Endodermal cell (in vitro differentiated cells): ENCODE results near the gene DLK1. TPM values are rescaled to one million over a fixed set of nuclear protein-coding genes. Genes with fewer than 3 reads are reported as not detected.
A peak's percentile ranks its signal among the peaks of the same experiment; 100 is the strongest.

Experiments
- DNase-seq: peaks from one replicate; pipeline ENCODE4 v3.0.0-alpha.2; 2017
- H3K27ac ChIP-seq: 2 replicates; pipeline ENCODE4 v1.5.1; 2013; ENCODE audit warnings: mild to moderate bottlenecking, low read depth, low read length, moderate library complexity
- H3K27me3 ChIP-seq: 2 replicates; pipeline ENCODE4 v1.6.1; 2013; ENCODE audit warnings: mild to moderate bottlenecking, low read length, moderate library complexity; ENCODE audit not compliant: insufficient read depth, control insufficient read depth, poor library complexity, severe bottlenecking
- H3K36me3 ChIP-seq: 2 replicates; pipeline ENCODE4 v1.7.0; 2013; ENCODE audit warnings: mild to moderate bottlenecking, low read length, moderate library complexity; ENCODE audit not compliant: control insufficient read depth, insufficient read depth
- H3K4me1 ChIP-seq: one replicate; pipeline ENCODE4 v1.7.0; 2013; ENCODE audit warnings: low read length; ENCODE audit not compliant: control insufficient read depth, insufficient read depth
- H3K4me3 ChIP-seq: 2 replicates; pipeline ENCODE4 v1.5.1; 2013; ENCODE audit warnings: mild to moderate bottlenecking, low read length, moderate library complexity
- H3K9ac ChIP-seq: 2 replicates; pipeline ENCODE4 v1.6.1; 2013; ENCODE audit warnings: mild to moderate bottlenecking, low read length, moderate library complexity; ENCODE audit not compliant: poor library complexity, severe bottlenecking; ENCODE audit errors: extremely low read depth
- H3K9me3 ChIP-seq: 2 replicates; pipeline ENCODE4 v1.6.1; 2013; ENCODE audit warnings: mild to moderate bottlenecking, low read length, moderate library complexity; ENCODE audit not compliant: control insufficient read depth
- H3K27ac Mint-ChIP-seq: 2 replicates; pipeline ENCODE4 v1.8.0; 2020; ENCODE audit warnings: mixed read lengths
- H3K27me3 Mint-ChIP-seq: 2 replicates; pipeline ENCODE4 v1.8.0; 2021; ENCODE audit warnings: mild to moderate bottlenecking, mixed read lengths; ENCODE audit not compliant: insufficient read depth
- H3K36me3 Mint-ChIP-seq: 2 replicates; pipeline ENCODE4 v1.8.0; 2020; ENCODE audit warnings: low read depth, mixed read lengths
- H3K4me1 Mint-ChIP-seq: 2 replicates; pipeline ENCODE4 v1.8.0; 2020; ENCODE audit warnings: mixed read lengths
- H3K4me3 Mint-ChIP-seq: 2 replicates; pipeline ENCODE4 v1.8.0; 2020; ENCODE audit warnings: mild to moderate bottlenecking, moderate library complexity, mixed read lengths
- H3K9me3 Mint-ChIP-seq: 2 replicates; pipeline ENCODE4 v1.8.0; 2020; ENCODE audit warnings: mild to moderate bottlenecking, mixed read lengths
- WGBS, 2 experiments: methylation state at CpG; one replicate each; pipeline versions ENCODE4 v1.1.5 to v1.1.7; 2013; ENCODE audit warnings: missing lambda C conversion rate in 2 of 2, mixed read lengths in 1 of 2; ENCODE audit not compliant: insufficient coverage in 1 of 2, insufficient read length in 1 of 2; 5-methylcytosine and 5-hydroxymethylcytosine counted together
- total RNA-seq, 2 donors: library from RNA; stranded (reverse); fragmentation: NEBNext Ultra II Directional in 1 of 2; extraction: Animal tissue kit (Norgen Biotek cat#: 25700) in 1 of 2; gene quantifications; 2 replicates in 1 of 2; 3 replicates in 1 of 2; pipeline ENCODE4 v1.2.1, GENCODE V29; 2021
- TF ChIP-seq, protein P1 (sequence below): fragments of 200-600 bp; sonication (generic); conservative IDR thresholded peaks from 2 replicates; pipeline ENCODE4 v1.5.0; 2021; ENCODE audit warnings: antibody characterized with exemption, mild to moderate bottlenecking

DLK1 gene
- total RNA-seq, 2 donors from 2014 or later: 78.3 to 117 TPM

GRCh38 chr14:100775351-100775830, 48.7 kb downstream of the DLK1 start:
- Histone ChIP-seq H3K9ac (no peak overlapping the region), H3K27ac (no peak overlapping the region), H3K4me3 (no peak overlapping the region), H3K9me3 (peaks cover 10% of the 10 kb centered on the region), H3K36me3 (no peaks in the 10 kb centered on the region), H3K27me3 (no peaks in the 10 kb centered on the region), H3K4me1 (no peaks in the 10 kb centered on the region)
- Mint-ChIP-seq H3K27me3 (peaks cover 2% of the 10 kb centered on the region), H3K9me3 (peaks cover 17% of the 10 kb centered on the region), H3K4me3 (no peak overlapping the region), H3K27ac (no peak overlapping the region), H3K36me3 (peaks cover 10% of the 10 kb centered on the region), H3K4me1 (no peaks in the 10 kb centered on the region)
- 77 to 89% methylated on average over 3 to 8 of the region's 8 CpGs for WGBS, 2 experiments
- peak; percentile 26 for DNase-seq
- TF ChIP-seq, protein P1, sequence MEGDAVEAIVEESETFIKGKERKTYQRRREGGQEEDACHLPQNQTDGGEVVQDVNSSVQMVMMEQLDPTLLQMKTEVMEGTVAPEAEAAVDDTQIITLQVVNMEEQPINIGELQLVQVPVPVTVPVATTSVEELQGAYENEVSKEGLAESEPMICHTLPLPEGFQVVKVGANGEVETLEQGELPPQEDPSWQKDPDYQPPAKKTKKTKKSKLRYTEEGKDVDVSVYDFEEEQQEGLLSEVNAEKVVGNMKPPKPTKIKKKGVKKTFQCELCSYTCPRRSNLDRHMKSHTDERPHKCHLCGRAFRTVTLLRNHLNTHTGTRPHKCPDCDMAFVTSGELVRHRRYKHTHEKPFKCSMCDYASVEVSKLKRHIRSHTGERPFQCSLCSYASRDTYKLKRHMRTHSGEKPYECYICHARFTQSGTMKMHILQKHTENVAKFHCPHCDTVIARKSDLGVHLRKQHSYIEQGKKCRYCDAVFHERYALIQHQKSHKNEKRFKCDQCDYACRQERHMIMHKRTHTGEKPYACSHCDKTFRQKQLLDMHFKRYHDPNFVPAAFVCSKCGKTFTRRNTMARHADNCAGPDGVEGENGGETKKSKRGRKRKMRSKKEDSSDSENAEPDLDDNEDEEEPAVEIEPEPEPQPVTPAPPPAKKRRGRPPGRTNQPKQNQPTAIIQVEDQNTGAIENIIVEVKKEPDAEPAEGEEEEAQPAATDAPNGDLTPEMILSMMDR: no peak

GRCh38 chr14:100775831-100776591, 49.3 kb downstream of the DLK1 start:
- Histone ChIP-seq H3K4me3 (no peak overlapping the region), H3K27ac (no peak overlapping the region), H3K36me3 (no peaks in the 10 kb centered on the region), H3K9ac (no peak overlapping the region), H3K27me3 (no peaks in the 10 kb centered on the region), H3K9me3 (peaks cover 8% of the 10 kb centered on the region), H3K4me1 (no peaks in the 10 kb centered on the region)
- Mint-ChIP-seq H3K27me3 (peaks cover 2% of the 10 kb centered on the region), H3K4me3 (no peak overlapping the region), H3K27ac (no peak overlapping the region), H3K4me1 (no peaks in the 10 kb centered on the region), H3K36me3 (peaks cover 4% of the 10 kb centered on the region), H3K9me3 (peaks cover 11% of the 10 kb centered on the region)
- TF ChIP-seq, protein P1: no peak
- WGBS, 2 experiments: 92 to 98% methylated on average over 13 to 20 of the region's 20 CpGs
- DNase-seq: peak; percentile 43

DNA sequence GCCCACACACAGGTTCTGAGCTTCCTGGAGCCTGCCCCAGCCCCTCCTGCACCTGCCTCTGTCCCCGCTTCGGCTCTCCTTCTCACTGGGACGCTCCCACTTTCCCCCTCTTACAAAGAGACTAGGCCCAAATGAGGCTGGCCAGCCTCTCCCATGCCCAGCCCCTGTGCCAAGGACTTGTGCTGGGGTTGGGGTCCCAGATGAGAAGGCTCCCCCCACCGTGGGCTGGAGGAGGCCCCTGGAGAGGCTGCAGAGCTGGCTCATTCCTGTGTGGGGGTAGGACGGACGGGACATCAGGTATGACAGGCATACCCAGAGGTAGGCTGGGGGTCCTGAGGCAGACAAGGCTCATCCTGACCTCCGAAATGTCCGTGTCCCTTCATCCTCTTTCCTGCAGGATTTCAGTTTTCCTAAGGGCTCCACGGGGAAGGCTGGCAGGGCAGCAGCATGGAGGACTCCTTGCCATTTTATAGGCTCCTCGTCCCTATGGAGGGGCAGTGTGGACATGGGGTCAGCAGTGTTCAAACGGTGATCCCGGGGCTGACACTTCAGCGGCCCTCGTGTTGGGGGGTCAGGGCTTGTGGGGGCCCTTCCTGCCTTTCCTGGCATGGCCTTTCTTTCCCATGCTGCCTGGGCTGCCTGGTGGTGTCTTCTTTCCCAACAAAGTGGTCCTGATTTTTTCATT, 50.1 kb downstream of the DLK1 start:
- H3K27me3 ChIP-seq: no peaks in the 10 kb centered on the region
- Mint-ChIP-seq H3K36me3 (no peaks in the 10 kb centered on the region), H3K9me3 (peaks cover 3% of the 10 kb centered on the region), H3K27ac (no peak overlapping the region), H3K4me3 (no peak overlapping the region), H3K4me1 (no peaks in the 10 kb centered on the region), H3K27me3 (peaks cover 2% of the 10 kb centered on the region)
- no peak overlapping the region for H3K4me3 ChIP-seq
- H3K36me3 ChIP-seq: no peaks in the 10 kb centered on the region
- H3K4me1 ChIP-seq: no peaks in the 10 kb centered on the region
- H3K9ac ChIP-seq: no peak overlapping the region
- whole genome bisulfite sequencing, 2 experiments: 92 to 93% methylated on average over 11 to 14 of the region's 14 CpGs
- H3K9me3 ChIP-seq: peaks cover under 1% of the 10 kb centered on the region
- TF ChIP-seq, protein P1: no peak
- DNase-seq: no peak
- no peak overlapping the region for H3K27ac ChIP-seq
